Bronchial epithelial cell (primary cell): ENCODE measurements around the gene FBLN2. TPM values are rescaled to one million over a fixed set of nuclear protein-coding genes. Genes with fewer than 3 reads are reported as not detected.

Experiments
- DNase-seq: peaks from one replicate; pipeline ENCODE4 v3.0.0-alpha.2; 2010; ENCODE audit warnings: low read depth
- FAIRE-seq: peaks from 2 replicates; lab custom pipeline; 2011; peaks lifted over from hg19 to GRCh38; lab: Jason Lieb, UNC
- H3K27me3 ChIP-seq: 2 replicates; pipeline ENCODE4 v1.5.1; 2011; ENCODE audit warnings: low read length; ENCODE audit not compliant: control insufficient read depth, insufficient read depth
- H3K36me3 ChIP-seq: 2 replicates; pipeline ENCODE4 v1.5.1; 2011; ENCODE audit warnings: low read length; ENCODE audit not compliant: control insufficient read depth, insufficient read depth
- H3K4me3 ChIP-seq: 2 replicates; pipeline ENCODE4 v1.5.1; 2011; ENCODE audit warnings: mild to moderate bottlenecking, low read depth, low read length, control low read depth
- CTCF ChIP-seq: IDR thresholded peaks from 2 replicates; pipeline ENCODE4 v1.5.1; 2011; ENCODE audit warnings: mild to moderate bottlenecking, moderate library complexity, low read length, control low read depth, inconsistent platforms; ENCODE audit not compliant: insufficient read depth, severe bottlenecking
- total RNA-seq: library from RNA; depleted of rRNA; stranded (reverse); fragments of >200 nt; gene quantifications from 2 replicates; pipeline ENCODE4 v1.2.1, GENCODE V29; 2014

FBLN2 gene
- total RNA-seq, 1 donor from 2014 or later, result 4.7 TPM

GRCh38 chr3:13506680-13507079 is 42.2 kb upstream of the FBLN2 start:
- no peak for TF ChIP-seq CTCF
- DNase-seq, result no peak
- Histone ChIP-seq H3K4me3 (no peak overlapping the region), H3K36me3 (no peaks in the 10 kb centered on the region), H3K27me3 (no peaks in the 10 kb centered on the region)
- no peak for FAIRE-seq

GRCh38 chr3:13507247-13507569 is 41.7 kb upstream of the FBLN2 start:
- no peak for DNase-seq
- no peak for TF ChIP-seq CTCF
- FAIRE-seq, result peak; percentile 23
- Histone ChIP-seq H3K36me3 (no peaks in the 10 kb centered on the region), H3K4me3 (no peak overlapping the region), H3K27me3 (no peaks in the 10 kb centered on the region)

GRCh38 chr3:13507570-13508339 is 41.2 kb upstream of the FBLN2 start:
- no peaks in the 10 kb centered on the region for H3K36me3 ChIP-seq
- no peaks in the 10 kb centered on the region for H3K27me3 ChIP-seq
- FAIRE-seq, result no peak
- H3K4me3 ChIP-seq, result no peak overlapping the region
- no peak for DNase-seq
- no peak for TF ChIP-seq CTCF

GRCh38 chr3:13508496-13508895 is 40.4 kb upstream of the FBLN2 start:
- H3K4me3 ChIP-seq, result no peak overlapping the region
- H3K36me3 ChIP-seq, result no peaks in the 10 kb centered on the region
- no peak for DNase-seq
- H3K27me3 ChIP-seq, result no peaks in the 10 kb centered on the region
- no peak for FAIRE-seq
- TF ChIP-seq CTCF, result no peak

GRCh38 chr3:13509059-13509815 is 39.7 kb upstream of the FBLN2 start:
- peak; percentile 28 for FAIRE-seq
- TF ChIP-seq CTCF, result no peak
- H3K36me3 ChIP-seq, result no peaks in the 10 kb centered on the region
- no peaks in the 10 kb centered on the region for H3K27me3 ChIP-seq
- no peak overlapping the region for H3K4me3 ChIP-seq
- no peak for DNase-seq
